Neural cell (in vitro differentiated cells): ENCODE measurements around the gene PPM1H. TPM values are rescaled to one million over a fixed set of nuclear protein-coding genes. Genes with fewer than 3 reads are reported as not detected.

Experiments used
- H2AFZ ChIP-seq: fragments of 200-600, 300-800 bp; sonication (generic), shearing (Covaris generic); 2 replicates; pipeline ENCODE4 v1.6.0; 2014; ENCODE audit warnings: low read depth, mild to moderate bottlenecking, antibody characterized with exemption, low read length, moderate library complexity
- H3F3A ChIP-seq: fragments of 200-600 bp; shearing (Covaris generic); 2 replicates; pipeline ENCODE4 v1.6.1; 2016; ENCODE audit warnings: mild to moderate bottlenecking, moderate library complexity, mixed read lengths, antibody characterized with exemption, low read length; ENCODE audit not compliant: insufficient read depth, poor library complexity, severe bottlenecking
- H3K27ac ChIP-seq: fragments of 200-600, 300-800 bp; sonication (generic), shearing (Covaris generic); 2 replicates; pipeline ENCODE4 v1.5.1; 2014; ENCODE audit warnings: mild to moderate bottlenecking, low read length, moderate library complexity
- H3K27me3 ChIP-seq: fragments of 300-800, 200-600 bp; sonication (generic), shearing (Covaris generic); 2 replicates; pipeline ENCODE4 v1.6.0; 2014; ENCODE audit warnings: mild to moderate bottlenecking, low read depth, low read length, moderate library complexity; ENCODE audit not compliant: insufficient read depth
- H3K36me3 ChIP-seq: fragments of 300-800, 200-600 bp; sonication (generic), shearing (Covaris generic); 2 replicates; pipeline ENCODE4 v1.5.1; 2014; ENCODE audit warnings: mild to moderate bottlenecking, antibody characterized with exemption, low read length, moderate library complexity; ENCODE audit not compliant: insufficient read depth
- H3K4me2 ChIP-seq: fragments of 300-800, 200-600 bp; sonication (generic), shearing (Covaris generic); 2 replicates; pipeline ENCODE4 v1.6.0; 2014; ENCODE audit warnings: mild to moderate bottlenecking, low read length
- H3K4me3 ChIP-seq: fragments of 300-800, 200-600 bp; sonication (generic), shearing (Covaris generic); 2 replicates; pipeline ENCODE4 v1.5.1; 2014; ENCODE audit warnings: mild to moderate bottlenecking, low read length, moderate library complexity
- H3K79me2 ChIP-seq: fragments of 200-600 bp; shearing (Covaris generic); replicated peaks from 2 replicates; pipeline ENCODE4 v1.6.0; 2014; ENCODE audit warnings: mild to moderate bottlenecking, low read length, moderate library complexity; ENCODE audit not compliant: insufficient read depth
- H3K9ac ChIP-seq: fragments of 300-800, 200-600 bp; sonication (generic), shearing (Covaris generic); 2 replicates; pipeline ENCODE4 v1.6.1; 2016; ENCODE audit warnings: mild to moderate bottlenecking, low read length, mixed read lengths
- H3K9me2 ChIP-seq: fragments of 200-600 bp; shearing (Covaris generic); 2 replicates; pipeline ENCODE4 v1.6.1; 2016; ENCODE audit warnings: mild to moderate bottlenecking, low read length, mixed read lengths; ENCODE audit not compliant: insufficient read depth
- H3K9me3 ChIP-seq: fragments of 200-600, 300-800 bp; sonication (generic), shearing (Covaris generic); 2 replicates; pipeline ENCODE4 v1.6.1; 2016; ENCODE audit warnings: mild to moderate bottlenecking, mixed run types, low read length, moderate library complexity, mixed read lengths
- H4K20me1 ChIP-seq: fragments of 200-600 bp; shearing (Covaris generic); 2 replicates; pipeline ENCODE4 v1.6.1; 2016; ENCODE audit warnings: mild to moderate bottlenecking, mixed run types; ENCODE audit not compliant: insufficient read depth
- EP300 ChIP-seq: fragments of 450-650 bp; conservative IDR thresholded peaks from 2 replicates; pipeline ENCODE4 v1.6.1; 2014; ENCODE audit warnings: antibody characterized with exemption, mild to moderate bottlenecking, moderate library complexity; ENCODE audit not compliant: poor library complexity, severe bottlenecking
- EZH2 ChIP-seq: fragments of 200-600, 300-800 bp; shearing (Covaris generic), sonication (generic); IDR thresholded peaks from 2 replicates; pipeline ENCODE4 v1.6.1; 2014; ENCODE audit warnings: antibody characterized with exemption, low read length, borderline replicate concordance, mild to moderate bottlenecking; ENCODE audit not compliant: insufficient read depth, poor library complexity, severe bottlenecking
- MXI1 ChIP-seq: fragments of 450-650 bp; conservative IDR thresholded peaks from 2 replicates; pipeline ENCODE4 v1.6.1; 2014; ENCODE audit warnings: antibody characterized with exemption, mild to moderate bottlenecking; ENCODE audit not compliant: poor library complexity, severe bottlenecking
- POLR2AphosphoS5 ChIP-seq: IDR thresholded peaks from 2 replicates; pipeline ENCODE4 v1.6.1; 2012
- RAD21 ChIP-seq: fragments of 450-650 bp; conservative IDR thresholded peaks from 2 replicates; pipeline ENCODE4 v1.6.1; 2014; ENCODE audit warnings: antibody characterized with exemption, mild to moderate bottlenecking, moderate library complexity
- SMC3 ChIP-seq: fragments of 450-650 bp; conservative IDR thresholded peaks from 2 replicates; pipeline ENCODE4 v1.6.1; 2014; ENCODE audit warnings: antibody characterized with exemption, mild to moderate bottlenecking, moderate library complexity; ENCODE audit not compliant: poor library complexity
- TAF1 ChIP-seq: IDR thresholded peaks from 2 replicates; pipeline ENCODE4 v1.6.1; 2012; ENCODE audit warnings: low read depth
- polyA plus RNA-seq: library from polyadenylated mRNA; depleted of rRNA; stranded (reverse); fragments of >200 nt; gene quantifications from 2 replicates; pipeline ENCODE4 v1.2.3, GENCODE V29; 2014
- TF ChIP-seq, protein P1 (sequence below): fragments of 450-650 bp; IDR thresholded peaks from 2 replicates; pipeline ENCODE4 v1.5.1; 2014; ENCODE audit warnings: antibody characterized with exemption, mild to moderate bottlenecking, moderate library complexity; ENCODE audit not compliant: poor library complexity, severe bottlenecking
- TF ChIP-seq, protein P2 (sequence below): IDR thresholded peaks from 2 replicates; pipeline ENCODE4 v1.6.1; 2012; ENCODE audit warnings: borderline replicate concordance

PPM1H gene
- polyA plus RNA-seq, 1 donor from 2014 or later: 3.9 TPM

DNA sequence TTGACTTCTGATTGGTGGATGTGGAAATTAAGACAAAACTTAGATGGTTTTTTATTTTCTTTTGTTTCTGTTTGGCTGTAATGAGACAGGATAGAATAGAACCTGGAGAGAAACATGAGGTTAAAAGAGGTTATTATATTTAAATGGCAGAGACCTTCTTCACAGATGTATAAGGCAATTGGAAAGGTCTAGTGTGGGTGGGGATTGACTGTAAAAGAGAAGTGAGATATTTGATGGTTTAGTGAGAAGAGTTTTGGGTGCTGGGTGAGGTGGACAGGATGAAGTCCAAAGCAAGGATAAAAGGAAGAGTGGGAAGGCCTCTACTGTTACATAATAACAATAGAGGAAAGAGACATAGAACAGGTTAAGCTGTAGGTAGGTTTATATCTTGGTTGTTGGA, 43.8 kb upstream of the PPM1H start:
- Histone ChIP-seq H3K27ac (no peak overlapping the region), H3K79me2 (no peaks in the 10 kb centered on the region), H3K36me3 (no peaks in the 10 kb centered on the region), H3K9me3 (no peaks in the 10 kb centered on the region), H3F3A (no peaks in the 10 kb centered on the region), H3K9ac (no peak overlapping the region), H4K20me1 (no peaks in the 10 kb centered on the region), H2AFZ (no peak overlapping the region), H3K27me3 (no peaks in the 10 kb centered on the region), H3K4me3 (no peak overlapping the region), H3K9me2 (no peaks in the 10 kb centered on the region), H3K4me2 (no peak overlapping the region)
- TF ChIP-seq RAD21: no peak
- TF ChIP-seq EP300: no peak
- no peak for TF ChIP-seq TAF1
- TF ChIP-seq MXI1: no peak
- no peak for TF ChIP-seq POLR2AphosphoS5
- TF ChIP-seq, protein P1, sequence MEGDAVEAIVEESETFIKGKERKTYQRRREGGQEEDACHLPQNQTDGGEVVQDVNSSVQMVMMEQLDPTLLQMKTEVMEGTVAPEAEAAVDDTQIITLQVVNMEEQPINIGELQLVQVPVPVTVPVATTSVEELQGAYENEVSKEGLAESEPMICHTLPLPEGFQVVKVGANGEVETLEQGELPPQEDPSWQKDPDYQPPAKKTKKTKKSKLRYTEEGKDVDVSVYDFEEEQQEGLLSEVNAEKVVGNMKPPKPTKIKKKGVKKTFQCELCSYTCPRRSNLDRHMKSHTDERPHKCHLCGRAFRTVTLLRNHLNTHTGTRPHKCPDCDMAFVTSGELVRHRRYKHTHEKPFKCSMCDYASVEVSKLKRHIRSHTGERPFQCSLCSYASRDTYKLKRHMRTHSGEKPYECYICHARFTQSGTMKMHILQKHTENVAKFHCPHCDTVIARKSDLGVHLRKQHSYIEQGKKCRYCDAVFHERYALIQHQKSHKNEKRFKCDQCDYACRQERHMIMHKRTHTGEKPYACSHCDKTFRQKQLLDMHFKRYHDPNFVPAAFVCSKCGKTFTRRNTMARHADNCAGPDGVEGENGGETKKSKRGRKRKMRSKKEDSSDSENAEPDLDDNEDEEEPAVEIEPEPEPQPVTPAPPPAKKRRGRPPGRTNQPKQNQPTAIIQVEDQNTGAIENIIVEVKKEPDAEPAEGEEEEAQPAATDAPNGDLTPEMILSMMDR: no peak
- no peak for TF ChIP-seq EZH2
- TF ChIP-seq, protein P2, sequence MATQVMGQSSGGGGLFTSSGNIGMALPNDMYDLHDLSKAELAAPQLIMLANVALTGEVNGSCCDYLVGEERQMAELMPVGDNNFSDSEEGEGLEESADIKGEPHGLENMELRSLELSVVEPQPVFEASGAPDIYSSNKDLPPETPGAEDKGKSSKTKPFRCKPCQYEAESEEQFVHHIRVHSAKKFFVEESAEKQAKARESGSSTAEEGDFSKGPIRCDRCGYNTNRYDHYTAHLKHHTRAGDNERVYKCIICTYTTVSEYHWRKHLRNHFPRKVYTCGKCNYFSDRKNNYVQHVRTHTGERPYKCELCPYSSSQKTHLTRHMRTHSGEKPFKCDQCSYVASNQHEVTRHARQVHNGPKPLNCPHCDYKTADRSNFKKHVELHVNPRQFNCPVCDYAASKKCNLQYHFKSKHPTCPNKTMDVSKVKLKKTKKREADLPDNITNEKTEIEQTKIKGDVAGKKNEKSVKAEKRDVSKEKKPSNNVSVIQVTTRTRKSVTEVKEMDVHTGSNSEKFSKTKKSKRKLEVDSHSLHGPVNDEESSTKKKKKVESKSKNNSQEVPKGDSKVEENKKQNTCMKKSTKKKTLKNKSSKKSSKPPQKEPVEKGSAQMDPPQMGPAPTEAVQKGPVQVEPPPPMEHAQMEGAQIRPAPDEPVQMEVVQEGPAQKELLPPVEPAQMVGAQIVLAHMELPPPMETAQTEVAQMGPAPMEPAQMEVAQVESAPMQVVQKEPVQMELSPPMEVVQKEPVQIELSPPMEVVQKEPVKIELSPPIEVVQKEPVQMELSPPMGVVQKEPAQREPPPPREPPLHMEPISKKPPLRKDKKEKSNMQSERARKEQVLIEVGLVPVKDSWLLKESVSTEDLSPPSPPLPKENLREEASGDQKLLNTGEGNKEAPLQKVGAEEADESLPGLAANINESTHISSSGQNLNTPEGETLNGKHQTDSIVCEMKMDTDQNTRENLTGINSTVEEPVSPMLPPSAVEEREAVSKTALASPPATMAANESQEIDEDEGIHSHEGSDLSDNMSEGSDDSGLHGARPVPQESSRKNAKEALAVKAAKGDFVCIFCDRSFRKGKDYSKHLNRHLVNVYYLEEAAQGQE: no peak
- no peak for TF ChIP-seq SMC3

DNA sequence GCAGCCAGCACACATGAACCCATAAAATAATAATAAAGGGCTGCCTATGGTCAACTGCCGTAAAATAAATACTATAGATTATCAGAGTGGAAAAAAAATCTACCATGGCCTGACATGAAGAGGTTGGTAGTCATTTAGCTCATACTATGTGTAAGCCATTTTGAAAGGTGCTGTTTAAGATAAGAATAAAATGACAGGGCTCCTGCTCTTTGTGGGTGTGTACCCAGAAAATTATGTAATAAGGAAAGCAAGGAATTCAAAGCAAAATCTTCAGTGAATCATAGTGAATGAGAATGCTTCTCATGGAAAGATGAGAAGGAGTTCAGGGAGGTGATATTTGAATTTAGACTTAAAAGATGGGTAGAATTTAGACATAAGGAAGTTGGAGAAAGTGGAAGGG, 42.9 kb upstream of the PPM1H start:
- Histone ChIP-seq H3K9me2 (no peaks in the 10 kb centered on the region), H4K20me1 (no peaks in the 10 kb centered on the region), H3K27ac (no peak overlapping the region), H2AFZ (no peak overlapping the region), H3K9me3 (no peaks in the 10 kb centered on the region), H3K4me2 (no peak overlapping the region), H3F3A (no peaks in the 10 kb centered on the region), H3K27me3 (no peaks in the 10 kb centered on the region), H3K9ac (no peak overlapping the region), H3K79me2 (no peaks in the 10 kb centered on the region), H3K4me3 (no peak overlapping the region), H3K36me3 (no peaks in the 10 kb centered on the region)
- TF ChIP-seq RAD21: no peak
- no peak for TF ChIP-seq POLR2AphosphoS5
- TF ChIP-seq, protein P2: no peak
- TF ChIP-seq TAF1: no peak
- TF ChIP-seq, protein P1: no peak
